HG02798 (cell line): ENCODE results near the gene TEAD1.

Experiments used
- ATAC-seq: cut with Tn5 transposase; IDR thresholded peaks from one replicate; pipeline ENCODE4 v1.9.1; 2021; ENCODE audit warnings: mild to moderate bottlenecking; ENCODE audit not compliant: unreplicated experiment, poor library complexity

Gene TEAD1

DNA sequence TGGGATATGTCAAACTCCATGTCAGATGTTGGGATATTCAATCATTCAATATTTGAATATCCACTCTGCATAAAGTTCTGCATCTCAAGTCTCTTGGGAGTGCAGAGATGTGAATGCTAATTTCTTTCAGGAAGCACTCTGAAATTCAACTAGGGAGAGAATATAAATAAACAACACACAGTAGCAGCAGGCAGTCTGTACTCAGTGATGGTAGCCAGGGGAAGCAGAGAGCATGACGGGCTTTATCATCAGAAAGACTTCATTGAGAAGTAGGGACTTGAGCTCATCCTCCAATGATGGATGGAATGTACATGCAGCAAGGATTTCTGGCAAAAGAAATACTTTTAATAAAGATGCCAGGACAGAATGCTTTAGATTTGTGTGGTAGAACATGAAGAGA is 9.8 kb upstream of the TEAD1 start:
- ATAC-seq = no peak

- no peak for ATAC-seq
Measured at GRCh38 chr11:12666915-12667314, 7.3 kb upstream of the TEAD1 start.

DNA sequence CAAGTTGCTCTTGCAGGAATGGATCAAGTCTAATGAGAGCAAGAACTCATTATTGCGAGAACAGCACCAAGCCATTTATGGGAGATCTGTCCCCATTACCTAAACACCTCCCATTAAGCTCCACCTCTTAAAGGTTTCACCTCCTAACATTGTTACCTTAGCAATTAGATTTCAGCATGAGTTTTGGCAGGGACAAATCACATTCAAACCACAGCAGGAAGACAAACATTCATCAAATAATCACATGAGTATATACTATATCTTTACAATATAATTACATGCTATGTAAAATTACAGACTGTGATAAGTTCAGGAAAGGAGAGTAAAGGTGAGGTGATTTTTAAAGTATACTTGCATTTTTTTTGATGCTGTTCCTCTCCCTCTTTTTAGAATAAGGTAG is 6.6 kb upstream of the TEAD1 start:
- ATAC-seq = no peak

DNA sequence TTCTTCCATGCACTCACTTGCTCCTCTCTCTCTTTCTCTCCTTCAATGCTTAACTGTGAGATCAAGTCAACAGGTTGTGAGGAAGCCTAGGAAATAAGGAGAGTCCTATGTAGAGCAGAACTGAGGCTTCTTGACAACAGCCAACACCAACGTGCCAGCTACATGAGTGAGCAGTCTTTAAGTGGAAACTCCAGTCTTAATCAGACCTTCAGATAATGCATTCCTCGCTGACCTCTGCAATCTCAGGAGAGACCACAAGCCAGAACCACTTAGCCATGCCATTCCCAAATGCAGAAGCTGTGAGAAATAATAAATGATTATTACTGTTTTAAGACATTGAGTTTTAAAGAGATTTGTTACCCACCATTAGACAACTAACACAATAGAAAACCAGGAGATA is 6.1 kb upstream of the TEAD1 start:
- ATAC-seq = no peak

DNA sequence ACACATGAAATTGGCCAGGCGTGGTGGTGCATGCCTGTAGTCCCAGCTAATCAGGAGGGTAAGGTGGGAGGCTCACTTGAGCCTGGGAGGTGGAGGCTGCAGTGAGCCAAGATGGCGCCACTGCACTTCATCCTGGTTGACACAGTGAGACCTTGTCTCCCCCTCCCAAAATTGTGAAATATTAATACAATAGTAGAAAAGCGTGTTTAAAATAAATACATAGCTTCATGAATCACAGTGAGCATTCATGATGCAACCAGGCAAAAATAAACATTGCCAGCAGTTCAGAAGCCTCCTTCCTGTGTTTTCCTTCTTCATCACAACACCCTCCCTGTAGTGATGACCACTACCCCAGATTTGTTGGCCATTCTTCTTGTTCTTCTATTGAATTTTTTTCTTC is 4.3 kb upstream of the TEAD1 start:
- no peak for ATAC-seq

GRCh38 chr11:12671370-12671769 is 2.9 kb upstream of the TEAD1 start:
- ATAC-seq = no peak

GRCh38 chr11:12673601-12673923 is 659 bp upstream of the TEAD1 start:
- ATAC-seq = no peak

DNA sequence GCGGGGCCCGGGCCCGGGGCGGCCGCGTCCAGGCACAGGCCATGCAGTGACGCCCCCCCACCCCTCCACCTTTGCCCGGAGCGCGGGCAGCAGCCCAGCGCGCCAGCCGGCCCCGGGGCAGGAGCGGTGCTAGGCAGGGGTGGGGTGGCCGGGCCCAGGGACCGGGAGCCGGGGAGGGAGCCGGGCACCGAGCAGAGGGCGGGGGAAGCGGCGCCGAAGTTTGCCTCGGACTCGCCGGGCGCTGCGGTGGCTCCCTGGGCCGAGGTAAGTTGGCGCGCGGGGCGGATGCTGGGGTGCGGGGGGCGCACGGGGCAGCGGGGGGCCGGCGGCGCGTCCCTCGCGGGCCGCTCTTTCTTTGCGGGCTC is 332 bp downstream of the TEAD1 start:
- peak; percentile 33 for ATAC-seq

DNA sequence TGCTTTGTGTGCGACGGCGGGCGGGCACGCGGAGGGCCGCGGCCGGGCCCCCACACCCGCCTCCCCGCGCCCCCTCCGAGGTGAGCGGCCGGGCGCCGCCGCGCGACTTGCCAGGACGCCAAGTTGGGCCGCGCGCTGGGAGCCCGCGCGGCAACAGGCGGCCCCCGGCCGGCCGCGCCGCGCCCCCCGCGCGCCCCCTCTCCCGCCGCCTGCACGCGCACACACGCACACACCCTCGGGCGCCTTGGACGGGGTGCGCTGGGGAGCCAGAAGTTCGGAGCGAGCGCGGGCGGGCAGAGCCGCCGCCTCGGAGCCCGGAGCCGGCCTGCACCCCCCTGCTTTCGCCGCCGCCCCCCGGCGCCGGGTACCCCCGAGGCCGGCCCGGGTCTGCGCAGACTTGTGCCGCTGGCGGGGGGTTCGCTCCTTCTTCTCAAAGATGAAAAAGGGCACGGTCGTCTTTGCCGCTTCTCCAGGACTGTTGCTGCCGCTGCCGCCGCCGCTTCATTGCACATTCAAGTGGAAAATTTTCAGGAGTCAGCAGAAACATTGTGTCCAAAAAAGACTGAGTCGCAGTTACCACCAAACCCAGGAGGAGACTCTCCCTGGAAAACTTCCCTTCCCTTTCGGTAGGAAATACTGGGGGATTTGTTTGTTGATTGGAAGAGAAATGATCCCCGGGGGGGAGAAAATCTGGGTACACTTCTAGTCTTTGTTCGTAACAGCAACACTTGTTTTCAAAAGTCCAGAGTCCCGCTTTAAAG is 895 bp downstream of the TEAD1 start:
- peak; percentile 5 for ATAC-seq

GRCh38 chr11:12675951-12676711 is 1.9 kb downstream of the TEAD1 start:
- no peak for ATAC-seq

- ATAC-seq = no peak
Measured at GRCh38 chr11:12677131-12677530, 2.9 kb downstream of the TEAD1 start.

- ATAC-seq = no peak
Measured at GRCh38 chr11:12678092-12678491, 3.9 kb downstream of the TEAD1 start.

DNA sequence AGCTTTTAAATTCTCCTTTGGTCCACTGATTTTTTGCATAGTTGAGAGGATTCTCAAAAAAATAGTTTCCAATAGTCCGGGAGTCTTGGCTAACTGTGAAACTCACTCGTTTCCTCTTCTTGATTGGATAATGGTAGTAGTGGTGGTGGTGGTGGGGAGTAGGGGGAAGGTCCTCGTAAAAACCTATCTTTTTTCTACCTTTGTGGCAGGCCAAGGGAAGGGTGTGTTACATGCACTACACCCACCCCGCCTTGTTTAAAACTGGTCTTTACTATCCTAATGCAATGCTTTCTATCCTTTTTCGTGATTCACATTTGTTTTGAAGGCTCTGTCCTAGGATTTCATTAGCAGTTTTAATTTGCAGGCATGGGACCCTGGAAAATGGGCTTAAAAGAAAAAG is 4.8 kb downstream of the TEAD1 start:
- ATAC-seq = no peak

- no peak for ATAC-seq
Measured at GRCh38 chr11:12679471-12679870, 5.2 kb downstream of the TEAD1 start.

DNA sequence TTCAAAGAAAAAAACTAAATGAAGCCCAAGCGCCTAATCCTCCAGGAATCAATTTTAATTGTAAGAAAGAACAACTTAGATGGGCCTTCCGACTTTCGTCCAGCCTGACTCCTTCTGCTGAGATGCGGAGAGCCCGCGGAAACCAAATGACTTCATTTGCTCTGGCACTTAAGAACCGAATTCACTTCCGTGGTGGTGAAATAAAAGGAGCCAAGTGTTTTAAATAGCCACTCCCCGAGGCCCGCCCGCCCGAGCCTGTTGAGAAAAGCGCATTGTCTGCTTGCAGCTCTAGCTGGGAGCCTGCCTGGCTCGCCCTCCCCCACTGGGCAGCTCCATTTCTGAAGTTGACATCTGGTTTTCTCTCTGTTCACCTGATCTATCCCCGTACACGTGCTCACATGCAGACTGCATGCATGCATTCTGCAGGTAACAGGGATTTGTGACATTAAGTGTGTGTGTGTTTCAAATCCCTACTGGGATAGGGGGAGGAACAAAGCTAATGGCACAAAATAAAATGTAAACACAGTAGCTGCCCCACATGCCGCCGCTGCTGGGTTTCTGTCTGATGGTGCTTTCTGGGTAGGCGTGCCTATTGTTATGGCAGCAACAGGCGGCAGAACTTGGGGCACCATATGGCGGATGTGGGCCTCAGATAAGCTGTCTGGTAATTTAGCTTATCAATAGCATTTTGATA is 6.2 kb downstream of the TEAD1 start:
- no peak for ATAC-seq

DNA sequence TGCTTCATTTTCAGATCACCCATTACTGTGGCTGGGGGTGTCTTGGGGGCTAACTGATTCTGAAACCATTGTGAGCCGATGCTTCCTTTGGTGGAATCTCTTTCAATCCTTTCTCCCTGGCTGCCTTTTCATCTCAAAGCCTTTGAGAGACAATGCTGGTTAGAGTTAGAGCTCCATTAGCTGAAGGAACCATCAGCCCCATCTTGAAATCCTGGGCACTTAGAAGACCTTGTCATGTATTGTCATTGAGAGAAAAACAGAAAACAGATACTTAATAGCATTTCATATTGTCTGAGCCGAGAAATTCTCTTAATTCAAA is 6.7 kb downstream of the TEAD1 start:
- ATAC-seq = no peak

GRCh38 chr11:12681466-12681865 is 7.2 kb downstream of the TEAD1 start:
- no peak for ATAC-seq

- no peak for ATAC-seq
Measured at GRCh38 chr11:12682288-12682687, 8.1 kb downstream of the TEAD1 start.

GRCh38 chr11:12682737-12683500 is 8.7 kb downstream of the TEAD1 start:
- ATAC-seq = no peak

DNA sequence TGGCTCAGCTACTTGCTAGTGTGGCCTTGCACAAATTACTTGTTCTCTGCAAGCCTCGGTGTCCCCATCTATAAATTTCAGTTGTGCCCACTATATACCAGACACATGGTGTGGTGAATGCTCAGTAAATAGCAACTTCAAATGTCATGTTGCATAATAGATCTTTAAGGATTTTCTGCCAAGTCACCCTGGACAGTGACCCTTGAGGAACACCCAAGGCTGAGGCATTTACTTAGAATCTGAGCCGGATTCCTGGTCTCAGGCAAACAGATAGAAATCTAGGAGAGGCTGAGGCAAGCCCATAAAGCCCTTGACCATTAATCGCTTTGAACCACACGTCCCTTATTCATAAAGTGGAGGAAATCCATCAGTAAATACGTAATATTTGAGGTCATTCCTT is 9.7 kb downstream of the TEAD1 start:
- ATAC-seq = no peak

GRCh38 chr11:12684315-12684714 is 10.1 kb downstream of the TEAD1 start:
- no peak for ATAC-seq
